ENCODE results near the gene GYPE.

DNA sequence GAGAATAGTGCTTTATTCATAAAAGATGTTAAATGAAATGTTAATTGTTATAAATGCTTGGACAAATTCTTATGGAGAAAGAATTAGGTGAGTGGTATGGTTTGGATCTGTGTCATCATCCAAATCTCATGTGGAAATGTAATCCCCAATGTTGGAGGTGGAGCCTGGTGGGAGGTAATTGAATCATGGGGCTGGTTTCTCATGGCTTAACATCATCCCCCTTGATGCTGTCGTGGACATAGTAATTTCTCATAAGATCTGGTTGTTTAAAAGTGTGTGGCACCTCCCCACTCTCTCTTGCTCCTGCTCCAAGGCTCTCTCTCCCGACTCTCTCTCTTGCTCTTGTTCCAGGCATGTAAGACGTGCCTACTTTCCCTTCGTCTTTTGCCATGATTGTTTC, 22.5 kb downstream of the GYPE start:
- TF ChIP-seq, protein P1, sequence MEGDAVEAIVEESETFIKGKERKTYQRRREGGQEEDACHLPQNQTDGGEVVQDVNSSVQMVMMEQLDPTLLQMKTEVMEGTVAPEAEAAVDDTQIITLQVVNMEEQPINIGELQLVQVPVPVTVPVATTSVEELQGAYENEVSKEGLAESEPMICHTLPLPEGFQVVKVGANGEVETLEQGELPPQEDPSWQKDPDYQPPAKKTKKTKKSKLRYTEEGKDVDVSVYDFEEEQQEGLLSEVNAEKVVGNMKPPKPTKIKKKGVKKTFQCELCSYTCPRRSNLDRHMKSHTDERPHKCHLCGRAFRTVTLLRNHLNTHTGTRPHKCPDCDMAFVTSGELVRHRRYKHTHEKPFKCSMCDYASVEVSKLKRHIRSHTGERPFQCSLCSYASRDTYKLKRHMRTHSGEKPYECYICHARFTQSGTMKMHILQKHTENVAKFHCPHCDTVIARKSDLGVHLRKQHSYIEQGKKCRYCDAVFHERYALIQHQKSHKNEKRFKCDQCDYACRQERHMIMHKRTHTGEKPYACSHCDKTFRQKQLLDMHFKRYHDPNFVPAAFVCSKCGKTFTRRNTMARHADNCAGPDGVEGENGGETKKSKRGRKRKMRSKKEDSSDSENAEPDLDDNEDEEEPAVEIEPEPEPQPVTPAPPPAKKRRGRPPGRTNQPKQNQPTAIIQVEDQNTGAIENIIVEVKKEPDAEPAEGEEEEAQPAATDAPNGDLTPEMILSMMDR (IDR thresholded peaks at IDR 0.05; ENCODE audit: low read depth, low read length, poor library complexity, severe bottlenecking), result no peak
- TF ChIP-seq EZH2phosphoT487 (IDR thresholded peaks at IDR 0.05; ENCODE audit: borderline replicate concordance, low read length), result no peak
